Gastrocnemius medialis (tissue), 4 donors: Measurements from ENCODE around the gene CAB39.

Experiments
- CTCF ChIP-seq, 5 experiments: fragments of 450-650 bp in 3 of 5; fragments of 200-600 bp in 2 of 5; sonication (generic) in 2 of 5; IDR thresholded peaks in 4 of 5; conservative IDR thresholded peaks in 1 of 5; 1 replicate in 4 of 5; 2 replicates in 1 of 5; pipeline ENCODE4 v1.5.1; 2016 to 2019; ENCODE audit warnings: antibody characterized with exemption in 5 of 5, mild to moderate bottlenecking in 3 of 5, moderate library complexity in 3 of 5
- POLR2A ChIP-seq, 2 donors: fragments of 450-650 bp; IDR thresholded peaks; one replicate each; pipeline ENCODE4 v1.6.1; 2017; ENCODE audit warnings: antibody characterized with exemption in 2 of 2, mild to moderate bottlenecking in 2 of 2, moderate library complexity in 2 of 2

- TF ChIP-seq CTCF (IDR thresholded peaks at IDR 0.05 in 4 of 5, conservative IDR thresholded peaks at IDR 0.05 in 1 of 5) (no peak), POLR2A (IDR thresholded peaks at IDR 0.05) (no peak)
Observed at GRCh38 chr2:230868161-230868946, 155.7 kb downstream of the CAB39 start.
